Neutrophil (primary cell): Measurements from ENCODE around the gene DBN1.
A peak's percentile ranks its signal among the peaks of the same experiment; 100 is the strongest.

ENCODE experiments used
- H3K27ac ChIP-seq: fragments of 200-600 bp; sonication (generic); 2 replicates; pipeline ENCODE4 v1.5.1; 2016; ENCODE audit warnings: mild to moderate bottlenecking, moderate library complexity
- H3K27me3 ChIP-seq: fragments of 200-600 bp; sonication (generic); 2 replicates; pipeline ENCODE4 v1.6.0; 2016; ENCODE audit warnings: mild to moderate bottlenecking
- H3K36me3 ChIP-seq: fragments of 200-600 bp; sonication (generic); 2 replicates; pipeline ENCODE4 v1.5.1; 2017
- H3K4me1 ChIP-seq, 2 experiments: fragments of 200-600 bp in 1 of 2; sonication (generic) in 1 of 2; 1 replicate in 1 of 2; 2 replicates in 1 of 2; pipeline versions ENCODE4 v1.5.1 to v1.6.1; 2013 to 2016; ENCODE audit warnings: low read depth in 1 of 2, low read length in 1 of 2, mild to moderate bottlenecking in 1 of 2, moderate library complexity in 1 of 2; ENCODE audit not compliant: control insufficient read depth in 1 of 2, insufficient read depth in 1 of 2
- H3K4me3 ChIP-seq, 2 experiments: fragments of 200-600 bp in 1 of 2; sonication (generic) in 1 of 2; 1 replicate in 1 of 2; 2 replicates in 1 of 2; pipeline ENCODE4 v1.5.1; 2013 to 2016; ENCODE audit warnings: low read depth in 1 of 2, low read length in 1 of 2, mild to moderate bottlenecking in 1 of 2, moderate library complexity in 1 of 2
- H3K9me3 ChIP-seq: fragments of 200-600 bp; sonication (generic); 2 replicates; pipeline ENCODE4 v1.5.1; 2016
- TF ChIP-seq, protein P1 (sequence below): fragments of 200-600 bp; sonication (generic); IDR thresholded peaks from 2 replicates; pipeline ENCODE4 v1.5.1; 2016; ENCODE audit warnings: antibody characterized with exemption

DBN1 gene

DNA sequence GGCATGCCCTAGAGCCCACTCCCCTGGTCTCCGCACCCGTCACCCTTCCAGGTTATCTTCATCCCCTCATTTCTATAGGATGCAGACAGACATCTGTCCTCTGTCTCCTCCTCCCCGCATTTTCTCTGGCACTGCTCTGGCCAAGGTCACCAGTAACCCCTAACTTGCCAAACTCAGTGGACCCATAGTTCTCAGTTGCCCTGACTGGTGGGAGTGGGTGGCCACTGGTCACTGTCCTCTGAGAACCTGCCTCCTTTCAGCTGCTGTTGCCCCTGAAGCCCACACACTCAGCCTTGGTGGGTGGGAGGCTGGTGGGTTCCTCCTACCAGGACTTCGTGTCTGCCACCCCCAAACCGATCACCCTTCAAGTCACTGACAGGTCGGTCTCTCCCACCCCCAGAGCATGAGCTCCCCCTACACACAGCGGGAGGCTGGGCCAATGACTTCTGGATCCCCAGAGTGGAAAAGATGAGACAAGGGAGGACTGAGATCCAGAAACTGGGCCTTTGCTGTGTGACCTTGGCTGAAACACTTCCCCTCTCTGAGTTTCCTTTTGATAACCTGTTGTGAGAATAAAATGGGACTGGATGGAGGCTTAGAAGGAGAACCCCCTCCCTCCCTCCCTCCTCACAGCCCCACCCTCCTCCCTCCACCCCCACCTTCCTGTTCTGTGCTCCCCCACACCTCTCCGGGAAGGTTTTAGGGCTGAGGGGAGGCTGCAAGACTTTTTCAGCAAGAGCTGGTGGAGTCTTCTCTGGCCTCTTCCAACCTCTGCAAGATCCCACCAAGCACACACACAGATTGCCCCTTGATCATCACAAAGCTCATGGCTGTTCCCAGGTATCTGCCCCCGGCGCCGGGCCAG lies 2.4 kb upstream of the DBN1 start:
- Histone ChIP-seq H3K27ac (no peak overlapping the region), H3K4me3 (no peak overlapping the region), H3K9me3 (no peaks in the 10 kb centered on the region), H3K4me1 (peaks cover 51 to 72% of the 10 kb centered on the region in 2 experiments), H3K36me3 (peaks cover 30% of the 10 kb centered on the region), H3K27me3 (peaks cover 50% of the 10 kb centered on the region)
- TF ChIP-seq, protein P1, sequence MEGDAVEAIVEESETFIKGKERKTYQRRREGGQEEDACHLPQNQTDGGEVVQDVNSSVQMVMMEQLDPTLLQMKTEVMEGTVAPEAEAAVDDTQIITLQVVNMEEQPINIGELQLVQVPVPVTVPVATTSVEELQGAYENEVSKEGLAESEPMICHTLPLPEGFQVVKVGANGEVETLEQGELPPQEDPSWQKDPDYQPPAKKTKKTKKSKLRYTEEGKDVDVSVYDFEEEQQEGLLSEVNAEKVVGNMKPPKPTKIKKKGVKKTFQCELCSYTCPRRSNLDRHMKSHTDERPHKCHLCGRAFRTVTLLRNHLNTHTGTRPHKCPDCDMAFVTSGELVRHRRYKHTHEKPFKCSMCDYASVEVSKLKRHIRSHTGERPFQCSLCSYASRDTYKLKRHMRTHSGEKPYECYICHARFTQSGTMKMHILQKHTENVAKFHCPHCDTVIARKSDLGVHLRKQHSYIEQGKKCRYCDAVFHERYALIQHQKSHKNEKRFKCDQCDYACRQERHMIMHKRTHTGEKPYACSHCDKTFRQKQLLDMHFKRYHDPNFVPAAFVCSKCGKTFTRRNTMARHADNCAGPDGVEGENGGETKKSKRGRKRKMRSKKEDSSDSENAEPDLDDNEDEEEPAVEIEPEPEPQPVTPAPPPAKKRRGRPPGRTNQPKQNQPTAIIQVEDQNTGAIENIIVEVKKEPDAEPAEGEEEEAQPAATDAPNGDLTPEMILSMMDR = no peak

DNA sequence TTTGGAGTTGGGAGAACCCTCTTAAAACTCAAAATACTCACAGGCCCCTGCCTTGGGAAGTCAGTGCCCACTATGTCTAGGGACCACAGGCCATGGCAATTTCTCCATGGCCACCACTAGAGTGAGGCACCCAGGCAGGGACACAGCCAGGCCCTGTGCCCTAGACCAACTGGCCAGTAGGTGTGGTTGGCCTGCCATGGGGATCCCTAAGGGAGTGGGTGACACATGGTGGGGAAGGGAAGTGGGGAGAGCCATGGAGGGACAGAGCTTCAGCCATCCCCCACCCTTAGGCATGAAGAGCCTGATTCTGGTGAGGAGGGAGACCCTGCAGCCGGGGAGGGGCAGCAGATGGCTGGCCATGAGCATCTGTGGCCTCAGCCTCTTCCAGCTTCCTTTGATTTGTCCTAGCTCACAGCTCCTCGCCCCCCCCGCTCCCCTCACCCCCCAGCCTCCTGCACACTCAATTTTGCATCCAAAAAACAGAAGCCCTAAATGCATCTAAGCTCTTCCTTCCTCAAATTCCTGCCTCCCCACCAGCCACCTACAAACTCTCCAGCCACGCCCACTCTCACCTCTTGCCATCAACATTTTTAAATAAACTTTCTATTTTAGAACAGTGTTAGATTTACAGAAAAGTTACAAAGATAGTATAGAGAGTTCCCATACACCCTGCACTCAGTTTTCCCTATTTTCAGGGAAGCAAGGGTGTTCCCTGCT lies 1.6 kb upstream of the DBN1 start:
- no peak overlapping the region for H3K27ac ChIP-seq
- peak overlapping the region in 1 of 2 experiments; percentile 28 for H3K4me3 ChIP-seq
- H3K9me3 ChIP-seq = no peaks in the 10 kb centered on the region
- H3K36me3 ChIP-seq = peaks cover 28% of the 10 kb centered on the region
- TF ChIP-seq, protein P1 = no peak
- peaks cover 58% of the 10 kb centered on the region for H3K27me3 ChIP-seq
- H3K4me1 ChIP-seq = peaks cover 50 to 71% of the 10 kb centered on the region in 2 experiments

DNA sequence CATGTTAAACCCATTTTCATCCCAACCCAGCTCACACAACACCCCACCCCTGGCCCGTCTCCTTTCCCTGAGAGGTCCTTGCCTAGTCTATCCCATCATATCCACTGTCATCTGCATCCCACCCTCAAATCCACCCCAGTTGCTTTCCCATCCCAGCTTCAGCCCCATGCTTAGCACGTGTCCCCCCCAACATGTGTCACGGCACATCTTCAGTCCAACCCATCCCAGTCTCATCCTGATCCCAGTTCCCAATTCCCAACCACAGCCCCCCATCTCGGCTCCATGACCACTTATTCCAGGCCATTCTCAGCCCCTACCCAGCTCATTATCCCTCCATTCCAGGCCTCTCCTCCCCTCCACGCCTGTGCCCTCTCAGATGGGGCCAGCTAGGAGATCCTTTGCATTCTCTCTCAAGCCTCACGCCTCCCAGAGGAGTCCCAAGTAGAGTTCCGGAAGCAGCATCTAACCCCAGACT lies 605 bp upstream of the DBN1 start:
- Histone ChIP-seq H3K4me3 (no peak overlapping the region), H3K4me1 (peaks cover 40 to 61% of the 10 kb centered on the region in 2 experiments), H3K27me3 (peaks cover 66% of the 10 kb centered on the region), H3K9me3 (no peaks in the 10 kb centered on the region), H3K36me3 (peaks cover 19% of the 10 kb centered on the region), H3K27ac (no peak overlapping the region)
- TF ChIP-seq, protein P1 = no peak

DNA sequence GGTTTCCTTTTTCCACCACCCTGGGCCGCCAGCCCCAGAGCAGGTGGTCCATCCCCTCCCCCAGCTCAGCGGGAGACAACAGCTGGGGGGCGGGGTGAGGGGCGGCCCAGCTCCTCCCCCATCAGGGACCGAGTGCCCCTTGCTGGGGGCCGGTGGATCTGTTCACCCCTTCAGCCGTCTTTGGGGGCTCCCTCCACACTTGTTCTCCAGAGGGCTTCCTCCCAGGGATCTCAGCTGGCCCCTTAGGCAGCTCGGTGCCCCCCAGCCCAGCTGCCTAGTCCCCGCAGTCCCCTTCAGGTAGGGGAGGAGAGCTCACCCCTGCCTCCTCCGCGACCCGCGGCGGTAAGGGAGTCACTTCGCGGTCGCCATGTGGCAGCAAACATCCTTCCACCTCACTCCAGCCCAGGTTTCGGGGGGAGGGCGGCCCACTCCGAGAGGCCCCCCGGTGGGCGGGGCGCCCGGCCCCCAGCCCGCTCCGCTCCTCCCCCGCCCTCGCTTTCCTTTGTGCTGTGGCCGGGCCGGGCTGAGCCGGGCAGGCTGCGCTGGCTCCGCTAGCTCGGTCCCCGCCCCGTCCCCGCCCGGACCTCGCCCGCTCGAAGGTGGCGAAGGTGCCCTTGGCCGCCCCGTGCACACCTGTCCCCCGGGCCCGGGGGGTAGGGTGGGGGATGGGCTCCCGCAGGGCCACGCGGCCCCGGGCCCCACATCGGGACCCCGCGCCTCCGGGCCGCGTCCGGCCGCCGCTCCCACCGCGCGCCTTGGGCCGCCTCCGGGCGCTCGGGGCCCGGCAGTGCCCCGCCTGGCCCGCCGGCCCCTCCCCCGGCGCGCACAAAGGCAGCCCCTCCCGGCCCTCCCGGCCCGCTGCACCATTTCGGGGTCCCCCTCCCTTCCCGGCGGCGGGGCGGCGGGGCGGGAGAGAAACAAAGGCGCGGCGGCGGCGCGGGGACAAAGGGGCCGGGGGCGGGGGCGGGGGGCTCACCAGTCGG lies 683 bp downstream of the DBN1 start:
- Histone ChIP-seq H3K27ac (no peak overlapping the region), H3K4me3 (peak overlapping the region; percentile 25 to 64), H3K27me3 (peaks cover 66% of the 10 kb centered on the region), H3K4me1 (peaks cover 27 to 49% of the 10 kb centered on the region in 2 experiments), H3K9me3 (no peaks in the 10 kb centered on the region), H3K36me3 (peaks cover 6% of the 10 kb centered on the region)
- TF ChIP-seq, protein P1 = no peak
